Stomach (tissue), 9 donors: ENCODE results near the gene LRRC34. TPM values are rescaled to one million over a fixed set of nuclear protein-coding genes. Genes with fewer than 3 reads are reported as not detected.

Source experiments
- DNase-seq, 2 donors: peaks; one replicate each; pipeline versions ENCODE4 v3.0.0 to v3.0.0-alpha.2; 2013 to 2019
- H3K27ac ChIP-seq, 5 donors: fragments of 200-600 bp in 4 of 5; sonication (generic) in 4 of 5; one replicate each; pipeline ENCODE4 v1.5.1; 2013 to 2019; ENCODE audit warnings: mild to moderate bottlenecking in 1 of 5, moderate library complexity in 1 of 5
- H3K27me3 ChIP-seq, 3 donors: fragments of 200-600 bp; sonication (generic); one replicate each; pipeline ENCODE4 v1.5.1; 2017 to 2019; ENCODE audit warnings: mixed run types in 1 of 3
- H3K36me3 ChIP-seq, 4 donors: fragments of 200-600 bp; sonication (generic); 1 replicate in 3 of 4; 2 replicates in 1 of 4; pipeline ENCODE4 v1.5.1; 2016 to 2019
- H3K4me1 ChIP-seq, 4 donors: fragments of 200-600 bp; sonication (generic); one replicate each; pipeline ENCODE4 v1.5.1; 2016 to 2019
- H3K4me3 ChIP-seq, 4 donors: fragments of 200-600 bp; sonication (generic) in 3 of 4; one replicate each; pipeline ENCODE4 v1.5.1; 2016 to 2019; ENCODE audit warnings: mild to moderate bottlenecking in 1 of 4
- H3K9me3 ChIP-seq, 4 donors: fragments of 200-600 bp; sonication (generic); one replicate each; pipeline ENCODE4 v1.5.1; 2016 to 2019
- EP300 ChIP-seq: sonication (generic); formaldehyde crosslinking; IDR thresholded peaks from one replicate; pipeline ENCODE4 v1.6.1; 2017; ENCODE audit warnings: antibody characterized with exemption
- POLR2A ChIP-seq, 4 donors: fragments of 450-650 bp; IDR thresholded peaks; one replicate each; pipeline ENCODE4 v1.6.1; 2016; ENCODE audit warnings: antibody characterized with exemption in 4 of 4, control low read depth in 2 of 4, mild to moderate bottlenecking in 1 of 4, moderate library complexity in 1 of 4
- POLR2AphosphoS5 ChIP-seq, 3 donors: sonication (generic); formaldehyde crosslinking; IDR thresholded peaks; one replicate each; pipeline ENCODE4 v1.6.1; 2016; ENCODE audit warnings: antibody characterized with exemption in 3 of 3
- WGBS, 5 donors: extraction: QIAGEN DNeasy Blood & Tissue Kit in 3 of 5; methylation state at CpG; one replicate each; pipeline versions ENCODE4 v1.1.5 to v1.1.7; 2013 to 2018; 5-methylcytosine and 5-hydroxymethylcytosine counted together
- intact Hi-C: fragments of 100-400 bp; cut with DNase I; formaldehyde crosslinking; loops from one replicate; pipeline ENCODE4 v1.15.1; 2023; ENCODE audit warnings: low total_unique reads
- polyA plus RNA-seq, 3 donors: library from polyadenylated mRNA; stranded (reverse); fragments of 200-250 nt; gene quantifications; one replicate each; pipeline ENCODE4 v1.2.3, GENCODE V29; 2013
- total RNA-seq, 5 donors: library from RNA; depleted of rRNA; stranded (reverse); fragments of >200 nt; gene quantifications; one replicate each; pipeline versions ENCODE4 v1.1.0 to v1.2.3, GENCODE V29; 2014 to 2016
- TF ChIP-seq, protein P1 (sequence below), 7 experiments: fragments of 450-650 bp in 4 of 7; fragments of 200-600 bp in 3 of 7; sonication (generic) in 3 of 7; IDR thresholded peaks; one replicate each; pipeline ENCODE4 v1.5.1; 2016 to 2019; ENCODE audit warnings: antibody characterized with exemption in 7 of 7, control low read depth in 2 of 7, mild to moderate bottlenecking in 1 of 7
- donor health status: healthy with polysubstance abuse.
- donor health status: Bipolar disorder and iron deficiency.
- donor health status: healthy.

LRRC34 gene
- total and polyA plus RNA-seq, 8 donors, result 0.43 to 4.2 (median 1.7) TPM; not detected in 3

DNA sequence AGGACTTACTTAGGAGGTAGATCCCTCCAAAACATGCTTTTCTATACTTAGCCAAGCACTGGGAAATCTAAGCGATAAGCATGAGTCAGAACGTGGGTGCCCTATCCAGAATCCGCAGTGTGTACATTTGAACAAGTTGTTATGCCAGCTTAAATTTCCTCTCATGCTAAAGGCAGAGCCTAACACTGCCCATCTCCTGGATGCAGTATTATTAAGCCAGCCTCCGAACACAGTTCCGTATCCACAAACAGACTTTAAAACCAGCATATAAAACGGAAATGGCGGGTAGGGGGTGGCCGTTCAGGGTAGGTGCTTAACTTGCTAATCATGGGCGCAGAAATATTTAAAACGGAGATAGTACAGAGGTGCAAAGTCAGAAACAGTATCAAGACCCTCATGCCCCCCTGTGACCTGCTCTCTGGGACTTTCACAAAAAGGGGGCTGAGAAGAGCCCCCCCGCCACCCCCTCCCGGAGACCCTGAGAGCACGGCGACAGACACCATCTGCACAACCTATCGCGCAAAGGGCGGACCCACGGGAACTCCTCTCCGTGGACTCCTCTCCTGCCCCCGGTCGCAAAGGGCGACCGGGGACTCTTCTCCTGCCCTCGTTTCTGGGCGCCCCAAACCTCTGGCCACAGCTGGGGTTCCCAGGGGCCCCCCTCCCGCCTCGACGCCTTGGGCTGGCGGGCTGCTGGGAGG is 923 bp downstream of the LRRC34 start:
- Histone ChIP-seq H3K27me3 (no peaks in the 10 kb centered on the region), H3K4me1 (peaks cover 24 to 35% (median 26%) of the 10 kb centered on the region in 4 donors), H3K9me3 (peaks cover 0 to 8% (median 4%) of the 10 kb centered on the region in 4 donors), H3K27ac (peak overlapping the region; percentile 29 to 83 (median 68)), H3K4me3 (peak overlapping the region; percentile 59 to 77 (median 66)), H3K36me3 (no peaks in the 10 kb centered on the region)
- peak in 1 of 2 donors; percentile 64 for DNase-seq
- intact Hi-C loops, result no loop called here
- TF ChIP-seq POLR2AphosphoS5 (IDR thresholded peaks at IDR 0.05), result peak in 1 of 3 donors; percentile 41
- no peak for TF ChIP-seq EP300
- WGBS, 5 donors, result 1 to 10% (median 4%) methylated on average over 17 to 29 of the region's 29 CpGs

- no peak overlapping the region for H3K27ac ChIP-seq
- peaks cover 24 to 35% (median 26%) of the 10 kb centered on the region in 4 donors for H3K4me1 ChIP-seq
- no peaks in the 10 kb centered on the region for H3K36me3 ChIP-seq
- H3K4me3 ChIP-seq, result no peak overlapping the region
- no peaks in the 10 kb centered on the region for H3K27me3 ChIP-seq
- 38 to 57% (median 39%) methylated on average over 2 of the region's 2 CpGs for WGBS, 5 donors
- intact Hi-C loops, result no loop called here
- no peak for DNase-seq
- H3K9me3 ChIP-seq, result no peaks in the 10 kb centered on the region
- no peak for TF ChIP-seq POLR2A (IDR thresholded peaks at IDR 0.05)
- TF ChIP-seq EP300, result no peak
- TF ChIP-seq, protein P1, sequence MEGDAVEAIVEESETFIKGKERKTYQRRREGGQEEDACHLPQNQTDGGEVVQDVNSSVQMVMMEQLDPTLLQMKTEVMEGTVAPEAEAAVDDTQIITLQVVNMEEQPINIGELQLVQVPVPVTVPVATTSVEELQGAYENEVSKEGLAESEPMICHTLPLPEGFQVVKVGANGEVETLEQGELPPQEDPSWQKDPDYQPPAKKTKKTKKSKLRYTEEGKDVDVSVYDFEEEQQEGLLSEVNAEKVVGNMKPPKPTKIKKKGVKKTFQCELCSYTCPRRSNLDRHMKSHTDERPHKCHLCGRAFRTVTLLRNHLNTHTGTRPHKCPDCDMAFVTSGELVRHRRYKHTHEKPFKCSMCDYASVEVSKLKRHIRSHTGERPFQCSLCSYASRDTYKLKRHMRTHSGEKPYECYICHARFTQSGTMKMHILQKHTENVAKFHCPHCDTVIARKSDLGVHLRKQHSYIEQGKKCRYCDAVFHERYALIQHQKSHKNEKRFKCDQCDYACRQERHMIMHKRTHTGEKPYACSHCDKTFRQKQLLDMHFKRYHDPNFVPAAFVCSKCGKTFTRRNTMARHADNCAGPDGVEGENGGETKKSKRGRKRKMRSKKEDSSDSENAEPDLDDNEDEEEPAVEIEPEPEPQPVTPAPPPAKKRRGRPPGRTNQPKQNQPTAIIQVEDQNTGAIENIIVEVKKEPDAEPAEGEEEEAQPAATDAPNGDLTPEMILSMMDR (IDR thresholded peaks at IDR 0.05), result no peak
- TF ChIP-seq POLR2AphosphoS5 (IDR thresholded peaks at IDR 0.05), result no peak
Measured at GRCh38 chr3:169809230-169809795, 3.4 kb downstream of the LRRC34 start.

GRCh38 chr3:169804681-169805080 is 8.0 kb downstream of the LRRC34 start:
- WGBS, 5 donors, result 89 to 97% (median 93%) methylated on average over 3 of the region's 3 CpGs
- DNase-seq, result no peak
- intact Hi-C loops, result no loop called here

DNA sequence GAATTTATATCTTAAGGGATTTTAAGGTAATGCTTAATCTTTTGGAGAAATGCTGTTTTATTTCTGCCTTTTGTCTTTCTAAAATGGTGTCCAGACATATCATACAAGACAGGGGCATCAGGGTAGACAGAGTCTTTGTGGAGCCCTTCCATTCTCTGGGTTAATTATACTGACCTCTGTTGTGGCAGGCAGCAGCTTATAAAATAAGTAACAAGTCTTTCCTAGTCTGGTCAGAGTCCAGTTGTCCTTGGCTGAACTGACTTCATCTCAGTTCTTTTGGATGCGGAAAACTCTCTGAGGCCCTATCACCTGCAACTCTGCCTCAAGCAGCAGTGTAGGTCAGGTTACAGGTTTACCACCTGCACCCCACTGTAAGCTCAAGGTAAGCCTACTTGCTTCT is 20.3 kb downstream of the LRRC34 start:
- Histone ChIP-seq H3K4me3 (no peak overlapping the region), H3K4me1 (no peaks in the 10 kb centered on the region), H3K9me3 (no peaks in the 10 kb centered on the region), H3K36me3 (peaks cover 3 to 50% (median 41%) of the 10 kb centered on the region in 4 donors), H3K27me3 (no peaks in the 10 kb centered on the region), H3K27ac (no peak overlapping the region)
- 91 to 100% (median 100%) methylated on average over 1 of the region's 1 CpG for WGBS, 5 donors
- intact Hi-C loops, result no loop called here
- TF ChIP-seq, protein P1 (IDR thresholded peaks at IDR 0.05), result no peak
- TF ChIP-seq EP300, result no peak
- no peak for TF ChIP-seq POLR2AphosphoS5 (IDR thresholded peaks at IDR 0.05)
- no peak for TF ChIP-seq POLR2A (IDR thresholded peaks at IDR 0.05)
- DNase-seq, result no peak

More at GRCh38 chr3:169804681-169805080, 8.0 kb downstream of the LRRC34 start:
- no peak overlapping the region for H3K4me3 ChIP-seq
- no peaks in the 10 kb centered on the region for H3K27me3 ChIP-seq
- TF ChIP-seq EP300 (no peak), POLR2AphosphoS5 (IDR thresholded peaks at IDR 0.05) (no peak), POLR2A (IDR thresholded peaks at IDR 0.05) (no peak)
- TF ChIP-seq, protein P1 (IDR thresholded peaks at IDR 0.05), result no peak
- H3K27ac ChIP-seq, result no peak overlapping the region
- H3K36me3 ChIP-seq, result peaks cover 0 to 15% (median 0%) of the 10 kb centered on the region in 4 donors
- no peaks in the 10 kb centered on the region for H3K4me1 ChIP-seq
- H3K9me3 ChIP-seq, result no peaks in the 10 kb centered on the region
